Epithelial cell of proximal tubule (primary cell): Measurements from ENCODE around the gene HOXB9. TPM values are rescaled to one million over a fixed set of nuclear protein-coding genes. Genes with fewer than 3 reads are reported as not detected.

Experiments
- DNase-seq: peaks from one replicate; pipeline ENCODE4 v3.0.0-alpha.2; 2011; ENCODE audit warnings: low read depth
- H3K4me3 ChIP-seq: 2 replicates; pipeline ENCODE4 v1.5.1; 2011; ENCODE audit warnings: low read depth, mild to moderate bottlenecking, low read length
- CTCF ChIP-seq: conservative IDR thresholded peaks from 2 replicates; pipeline ENCODE4 v1.5.1; 2012; ENCODE audit warnings: low read depth, mild to moderate bottlenecking, low read length
- total RNA-seq: library from RNA; depleted of rRNA; stranded (reverse); fragments of >200 nt; gene quantifications from 2 replicates; pipeline ENCODE4 v1.2.3, GENCODE V29; 2015

The HOXB9 gene
- total RNA-seq, 1 donor from 2014 or later, result 74.5 TPM

- DNase-seq, result no peak
- peak overlapping the region; percentile 74 for H3K4me3 ChIP-seq
- peak; percentile 84 for TF ChIP-seq CTCF
Measured at GRCh38 chr17:48593840-48594537, 32.2 kb downstream of the HOXB9 start.

GRCh38 chr17:48593126-48593829 lies 32.9 kb downstream of the HOXB9 start, which contains the start of gene HOXB5:
Gene HOXB5 (minus strand): TSS chr17:48593779. CDS start chr17:48593682, 97 bp downstream.
- TF ChIP-seq CTCF, result no peak
- peak within 1 kb of the TSS; percentile 74 for H3K4me3 ChIP-seq
- no peak for DNase-seq

- peak overlapping the region; percentile 74 for H3K4me3 ChIP-seq
- no peak for DNase-seq
- TF ChIP-seq CTCF, result no peak
Measured at GRCh38 chr17:48592577-48592976, 33.6 kb downstream of the HOXB9 start.

GRCh38 chr17:48592057-48592514 lies 34.1 kb downstream of the HOXB9 start:
- H3K4me3 ChIP-seq, result peak overlapping the region; percentile 74
- DNase-seq, result no peak
- TF ChIP-seq CTCF, result no peak

- TF ChIP-seq CTCF, result no peak
- peak overlapping the region; percentile 74 for H3K4me3 ChIP-seq
- no peak for DNase-seq
Measured at GRCh38 chr17:48591255-48592056, 34.7 kb downstream of the HOXB9 start.

GRCh38 chr17:48590607-48591161 lies 35.5 kb downstream of the HOXB9 start:
- no peak for TF ChIP-seq CTCF
- no peak for DNase-seq
- H3K4me3 ChIP-seq, result peak overlapping the region; percentile 74
